Upper lobe of right lung (tissue), 1 donor: ENCODE results near the gene CETN2. TPM values are rescaled to one million over a fixed set of nuclear protein-coding genes. Genes with fewer than 3 reads are reported as not detected.

ENCODE experiments used
- ATAC-seq: fragments of 200-7000 bp; cut with Tn5 transposase; one replicate; pipeline ENCODE4 v1.9.1; 2020; ENCODE audit warnings: mild to moderate bottlenecking, moderate library complexity
- DNase-seq: peaks from one replicate; pipeline ENCODE4 v3.0.0-alpha.2; 2020
- H3K27ac ChIP-seq: fragments of 200-600 bp; one replicate; pipeline ENCODE4 v1.8.0; 2022
- H3K27me3 ChIP-seq: fragments of 200-600 bp; one replicate; pipeline ENCODE4 v1.8.0; 2022; ENCODE audit warnings: mild to moderate bottlenecking
- H3K36me3 ChIP-seq: fragments of 200-600 bp; one replicate; pipeline ENCODE4 v1.8.0; 2022
- H3K4me1 ChIP-seq: fragments of 200-600 bp; one replicate; pipeline ENCODE4 v1.8.0; 2022
- H3K4me3 ChIP-seq: fragments of 200-600 bp; one replicate; pipeline ENCODE4 v1.8.0; 2022; ENCODE audit warnings: mild to moderate bottlenecking
- H3K9me3 ChIP-seq: fragments of 200-600 bp; one replicate; pipeline ENCODE4 v1.8.0; 2022
- CTCF ChIP-seq: fragments of 200-600 bp; IDR thresholded peaks from one replicate; pipeline ENCODE4 v1.8.0; 2022; ENCODE audit warnings: antibody characterized with exemption
- intact Hi-C: fragments of 100-400 bp; cut with DNase I; formaldehyde crosslinking; loops from one replicate; pipeline ENCODE4 v1.11.0; 2022
- total RNA-seq: library from RNA; stranded (reverse); fragmentation: NEBNext Ultra II Directional; extraction: Animal tissue kit (Norgen Biotek cat#: 25700); gene quantifications from one replicate; pipeline ENCODE4 v1.2.1, GENCODE V29; 2021
- donor health status: DM: no; HTN: yes; CAD: no; lungs with severe emphysema.

CETN2 gene
- total RNA-seq, 1 donor from 2014 or later: 20.9 TPM

GRCh38 chrX:152818356-152818755 lies 12.2 kb downstream of the CETN2 start:
- TF ChIP-seq CTCF: no peak
- no peaks in the 10 kb centered on the region for H3K36me3 ChIP-seq
- no peak overlapping the region for H3K27ac ChIP-seq
- no peaks in the 10 kb centered on the region for H3K4me1 ChIP-seq
- intact Hi-C loops: no loop called here
- DNase-seq (no peak), ATAC-seq (no peak)
- H3K27me3 ChIP-seq: no peaks in the 10 kb centered on the region
- no peak overlapping the region for H3K4me3 ChIP-seq
- no peaks in the 10 kb centered on the region for H3K9me3 ChIP-seq

GRCh38 chrX:152817078-152817764 lies 13.3 kb downstream of the CETN2 start:
- peak; percentile 32 for TF ChIP-seq CTCF
- H3K4me1 ChIP-seq: no peaks in the 10 kb centered on the region
- H3K9me3 ChIP-seq: no peaks in the 10 kb centered on the region
- ATAC-seq (no peak), DNase-seq (no peak)
- no peak overlapping the region for H3K4me3 ChIP-seq
- H3K27ac ChIP-seq: no peak overlapping the region
- intact Hi-C loops: no loop called here
- no peaks in the 10 kb centered on the region for H3K36me3 ChIP-seq
- H3K27me3 ChIP-seq: no peaks in the 10 kb centered on the region

- no peak for ATAC-seq
- no peak for TF ChIP-seq CTCF
- Histone ChIP-seq H3K27me3 (no peaks in the 10 kb centered on the region), H3K4me1 (no peaks in the 10 kb centered on the region), H3K36me3 (no peaks in the 10 kb centered on the region), H3K27ac (no peak overlapping the region), H3K9me3 (no peaks in the 10 kb centered on the region), H3K4me3 (no peak overlapping the region)
- no peak for DNase-seq
- intact Hi-C loops: no loop called here
Observed at GRCh38 chrX:152814048-152814447, 16.5 kb downstream of the CETN2 start.

- Histone ChIP-seq H3K27ac (no peak overlapping the region), H3K9me3 (no peaks in the 10 kb centered on the region), H3K4me1 (no peaks in the 10 kb centered on the region), H3K36me3 (no peaks in the 10 kb centered on the region), H3K27me3 (no peaks in the 10 kb centered on the region), H3K4me3 (no peak overlapping the region)
- ATAC-seq (no peak), DNase-seq (no peak)
- intact Hi-C loops: no loop called here
- TF ChIP-seq CTCF: no peak
Observed at GRCh38 chrX:152813206-152813605, 17.4 kb downstream of the CETN2 start.

GRCh38 chrX:152810403-152810802 lies 20.2 kb downstream of the CETN2 start:
- H3K36me3 ChIP-seq: no peaks in the 10 kb centered on the region
- intact Hi-C loops: no loop called here
- H3K4me1 ChIP-seq: no peaks in the 10 kb centered on the region
- TF ChIP-seq CTCF: no peak
- no peak for DNase-seq
- no peak for ATAC-seq
- no peaks in the 10 kb centered on the region for H3K27me3 ChIP-seq
- H3K9me3 ChIP-seq: no peaks in the 10 kb centered on the region
- H3K4me3 ChIP-seq: no peak overlapping the region
- no peak overlapping the region for H3K27ac ChIP-seq

GRCh38 chrX:152806035-152806434 lies 24.5 kb downstream of the CETN2 start:
- DNase-seq: no peak
- no peaks in the 10 kb centered on the region for H3K4me1 ChIP-seq

More at GRCh38 chrX:152806035-152806434, 24.5 kb downstream of the CETN2 start:
- ATAC-seq: no peak
- TF ChIP-seq CTCF: no peak
- no peak overlapping the region for H3K27ac ChIP-seq
- H3K4me3 ChIP-seq: no peak overlapping the region
- H3K27me3 ChIP-seq: no peaks in the 10 kb centered on the region
- intact Hi-C loops: no loop called here
- no peaks in the 10 kb centered on the region for H3K9me3 ChIP-seq
- H3K36me3 ChIP-seq: no peaks in the 10 kb centered on the region
